Nephron (organoid): Measurements from ENCODE around the gene RBPJL.

Experiments used
- H3K27ac Mint-ChIP-seq, 3 experiments: 2 replicates each; pipeline ENCODE4 v1.8.0; 2020; ENCODE audit warnings: mixed read lengths in 3 of 3, mild to moderate bottlenecking in 2 of 3, moderate library complexity in 1 of 3
- H3K27me3 Mint-ChIP-seq: 2 replicates; pipeline ENCODE4 v1.8.0; 2021; ENCODE audit warnings: low read depth, mild to moderate bottlenecking, moderate library complexity, mixed read lengths
- H3K36me3 Mint-ChIP-seq: 2 replicates; pipeline ENCODE4 v1.8.0; 2020; ENCODE audit warnings: low read depth, mixed read lengths
- H3K4me1 Mint-ChIP-seq: 2 replicates; pipeline ENCODE4 v1.8.0; 2020; ENCODE audit warnings: mixed read lengths
- H3K4me3 Mint-ChIP-seq, 3 experiments: 2 replicates each; pipeline ENCODE4 v1.8.0; 2020; ENCODE audit warnings: mild to moderate bottlenecking in 3 of 3, mixed read lengths in 3 of 3, moderate library complexity in 2 of 3
- H3K9me3 Mint-ChIP-seq: 2 replicates; pipeline ENCODE4 v1.8.0; 2020; ENCODE audit warnings: mixed read lengths
- CTCF ChIP-seq, 3 experiments: fragments of 200-600 bp; sonication (generic); IDR thresholded peaks; one replicate each; pipeline ENCODE4 v1.5.0; 2021; ENCODE audit warnings: antibody characterized with exemption in 3 of 3; ENCODE audit not compliant: unreplicated experiment in 3 of 3

Gene RBPJL

DNA sequence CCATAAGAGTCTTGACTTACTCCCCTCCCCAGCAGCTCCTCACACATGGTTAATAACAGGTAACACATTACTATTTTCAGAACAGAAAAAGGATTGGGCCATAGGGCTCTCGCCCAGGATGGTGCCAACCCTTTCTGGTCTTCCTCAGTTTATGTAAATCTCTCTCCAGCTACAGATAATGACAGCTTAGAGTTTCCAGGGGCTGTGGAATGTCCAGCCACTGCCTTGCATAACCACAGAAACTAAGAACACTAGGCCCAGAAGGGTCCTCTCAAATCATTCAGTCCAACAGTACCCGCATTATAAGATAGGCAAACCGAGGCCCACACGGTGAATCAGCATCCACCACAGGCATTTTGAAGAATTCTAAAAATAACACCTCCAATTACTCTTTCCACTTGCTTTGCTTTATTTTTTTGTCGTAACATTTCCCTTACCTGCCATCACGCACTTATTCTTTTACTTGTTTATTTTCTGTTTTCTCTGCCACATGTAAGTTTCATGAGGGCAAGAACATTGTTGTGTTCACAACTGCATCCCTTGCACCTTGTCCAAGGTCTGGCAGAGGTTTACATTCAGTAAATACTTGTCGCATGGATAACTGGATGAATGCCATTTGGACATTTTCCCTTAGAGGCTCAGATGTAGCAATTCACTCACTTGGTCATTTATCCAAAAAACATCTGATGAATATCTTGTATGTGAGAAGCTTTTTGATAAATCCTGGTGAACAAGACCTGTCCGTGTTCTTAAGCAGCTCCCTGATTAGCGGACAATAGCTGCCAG lies 48.0 kb downstream of the RBPJL start:
- H3K36me3 Mint-ChIP-seq: no peaks in the 10 kb centered on the region
- no peak overlapping the region for H3K4me3 Mint-ChIP-seq
- no peak overlapping the region for H3K27ac Mint-ChIP-seq
- H3K9me3 Mint-ChIP-seq: no peaks in the 10 kb centered on the region
- no peak for TF ChIP-seq CTCF (IDR thresholded peaks at IDR 0.05; ENCODE audit: unreplicated experiment in 3 of 3)
- H3K27me3 Mint-ChIP-seq: no peaks in the 10 kb centered on the region
- H3K4me1 Mint-ChIP-seq: peaks cover 14% of the 10 kb centered on the region

DNA sequence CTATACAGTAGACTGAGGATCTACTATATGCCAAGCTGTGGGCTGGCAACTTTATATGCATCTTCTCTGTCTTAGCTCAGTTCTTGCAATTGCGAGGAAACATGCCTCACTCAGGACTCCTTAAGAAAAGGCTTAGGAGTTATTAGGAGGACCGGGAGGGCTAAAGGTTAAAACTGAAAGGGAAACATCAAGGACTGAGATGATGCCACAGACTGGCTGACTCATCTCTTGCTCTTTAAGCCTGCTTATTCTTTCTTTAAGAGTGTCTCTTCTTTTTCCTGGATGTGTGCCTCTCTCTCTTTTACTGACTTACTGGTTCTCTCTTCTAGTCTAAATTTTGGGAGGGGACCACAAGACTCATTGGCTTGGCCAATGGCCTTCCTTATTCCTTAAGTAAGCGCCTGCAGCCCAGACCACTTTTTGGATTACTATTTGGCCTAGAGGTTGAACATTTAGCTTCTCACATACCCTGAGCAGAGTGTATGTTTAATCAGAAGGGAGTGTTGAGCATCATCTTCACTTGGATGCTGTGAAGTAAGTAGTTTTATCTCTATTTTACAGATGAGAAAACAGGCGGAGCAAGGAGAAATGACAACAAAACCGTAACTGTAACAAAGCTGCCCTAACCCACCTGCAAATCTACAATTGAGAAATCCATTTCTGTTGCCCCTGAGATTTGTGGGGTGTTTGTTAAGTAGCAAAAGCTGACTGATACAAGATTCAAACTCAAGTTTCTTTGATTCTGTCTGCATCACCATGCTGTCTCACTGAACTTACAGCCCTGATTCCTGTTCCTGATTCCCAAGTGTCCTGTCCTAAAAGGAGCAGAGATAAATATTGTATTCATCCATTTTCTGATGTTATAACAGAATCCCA lies 48.8 kb downstream of the RBPJL start:
- Mint-ChIP-seq H3K27ac (peak overlapping the region in 1 of 3 experiments; percentile 38), H3K27me3 (no peaks in the 10 kb centered on the region), H3K36me3 (no peaks in the 10 kb centered on the region), H3K4me3 (no peak overlapping the region), H3K4me1 (peaks cover 14% of the 10 kb centered on the region), H3K9me3 (no peaks in the 10 kb centered on the region)
- no peak for TF ChIP-seq CTCF (IDR thresholded peaks at IDR 0.05; ENCODE audit: unreplicated experiment in 3 of 3)

GRCh38 chr20:45358282-45359068 lies 51.8 kb downstream of the RBPJL start:
- peak overlapping the region; percentile 76 to 90 (median 88) for H3K27ac Mint-ChIP-seq
- no peaks in the 10 kb centered on the region for H3K36me3 Mint-ChIP-seq
- no peaks in the 10 kb centered on the region for H3K27me3 Mint-ChIP-seq
- H3K9me3 Mint-ChIP-seq: no peaks in the 10 kb centered on the region
- H3K4me1 Mint-ChIP-seq: peaks cover 21% of the 10 kb centered on the region
- no peak for TF ChIP-seq CTCF (IDR thresholded peaks at IDR 0.05; ENCODE audit: unreplicated experiment in 3 of 3)
- peak overlapping the region in 2 of 3 experiments; percentile 14 to 26 for H3K4me3 Mint-ChIP-seq

GRCh38 chr20:45359069-45359405 lies 52.4 kb downstream of the RBPJL start:
- no peak for TF ChIP-seq CTCF (IDR thresholded peaks at IDR 0.05; ENCODE audit: unreplicated experiment in 3 of 3)
- Mint-ChIP-seq H3K9me3 (no peaks in the 10 kb centered on the region), H3K36me3 (no peaks in the 10 kb centered on the region), H3K27ac (peak overlapping the region; percentile 76 to 90 (median 88)), H3K4me3 (no peak overlapping the region), H3K4me1 (peaks cover 26% of the 10 kb centered on the region), H3K27me3 (no peaks in the 10 kb centered on the region)

DNA sequence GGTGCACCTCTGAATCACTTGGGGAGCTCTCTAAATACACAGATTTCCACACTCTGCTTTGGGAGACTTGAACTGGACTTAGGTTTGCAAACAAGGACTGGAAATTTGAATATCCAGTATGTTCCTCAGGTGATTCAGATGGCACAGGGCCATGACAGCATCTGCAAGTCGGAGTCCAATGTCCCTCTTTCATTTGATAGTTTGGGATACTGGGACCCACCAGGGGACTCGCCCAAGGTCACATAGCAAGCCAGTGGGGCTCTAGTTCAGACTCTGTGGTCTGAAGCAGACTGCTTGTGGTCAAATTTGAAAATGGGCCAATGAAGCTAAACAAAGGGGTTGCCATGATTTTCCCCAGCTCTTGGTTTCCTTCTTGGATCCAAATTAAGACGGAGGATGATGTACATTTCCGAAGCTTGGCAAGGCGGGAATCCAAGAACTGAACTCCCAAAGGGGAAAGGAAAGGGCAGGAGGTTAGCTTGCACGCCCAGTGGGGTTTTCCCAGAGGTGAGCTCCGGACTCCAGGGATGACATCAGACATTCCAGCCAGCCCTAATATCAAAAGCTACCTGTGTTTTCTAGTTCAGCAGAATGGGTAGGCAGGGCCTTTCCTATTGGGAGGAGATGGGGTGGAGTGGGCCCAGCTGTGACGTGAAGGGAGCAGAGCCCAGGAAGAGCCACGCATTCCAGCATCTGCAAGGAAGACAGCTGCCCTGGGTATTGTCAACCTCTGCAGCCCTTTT lies 52.9 kb downstream of the RBPJL start:
- H3K27ac Mint-ChIP-seq: peak overlapping the region; percentile 76 to 90 (median 88)
- peaks cover 28% of the 10 kb centered on the region for H3K4me1 Mint-ChIP-seq
- peak overlapping the region in 1 of 3 experiments; percentile 63 for H3K4me3 Mint-ChIP-seq
- no peaks in the 10 kb centered on the region for H3K36me3 Mint-ChIP-seq
- H3K27me3 Mint-ChIP-seq: no peaks in the 10 kb centered on the region
- TF ChIP-seq CTCF (IDR thresholded peaks at IDR 0.05; ENCODE audit: unreplicated experiment in 3 of 3): no peak
- H3K9me3 Mint-ChIP-seq: no peaks in the 10 kb centered on the region
